KBM-7 (cell line): ENCODE results near the gene BCL2L1.

ENCODE experiments used
- DNase-seq: peaks from one replicate; pipeline ENCODE4 v3.0.0-alpha.2; 2015
- in situ Hi-C: fragments of 300-500 bp; cut with MboI; formaldehyde crosslinking; loops from 2 replicates; pipeline ENCODE4 v1.14.3; 2020; ENCODE audit warnings: low sequenced_read_pairs, low pct_unique_long_range_greater_than_20kb, mixed read lengths

Gene BCL2L1

GRCh38 chr20:31738729-31739549, 16.3 kb upstream of the BCL2L1 start, which contains the start of gene TPX2:
Gene TPX2, plus strand, starts transcription at chr20:31739290. Its CDS starts 18,187 bp downstream, at chr20:31757477.
- in situ Hi-C loops: no loop called here
- DNase-seq: peak; percentile 98

- in situ Hi-C loops: no loop called here
Measured at GRCh38 chr20:31731321-31731717, 8.7 kb upstream of the BCL2L1 start.

DNA sequence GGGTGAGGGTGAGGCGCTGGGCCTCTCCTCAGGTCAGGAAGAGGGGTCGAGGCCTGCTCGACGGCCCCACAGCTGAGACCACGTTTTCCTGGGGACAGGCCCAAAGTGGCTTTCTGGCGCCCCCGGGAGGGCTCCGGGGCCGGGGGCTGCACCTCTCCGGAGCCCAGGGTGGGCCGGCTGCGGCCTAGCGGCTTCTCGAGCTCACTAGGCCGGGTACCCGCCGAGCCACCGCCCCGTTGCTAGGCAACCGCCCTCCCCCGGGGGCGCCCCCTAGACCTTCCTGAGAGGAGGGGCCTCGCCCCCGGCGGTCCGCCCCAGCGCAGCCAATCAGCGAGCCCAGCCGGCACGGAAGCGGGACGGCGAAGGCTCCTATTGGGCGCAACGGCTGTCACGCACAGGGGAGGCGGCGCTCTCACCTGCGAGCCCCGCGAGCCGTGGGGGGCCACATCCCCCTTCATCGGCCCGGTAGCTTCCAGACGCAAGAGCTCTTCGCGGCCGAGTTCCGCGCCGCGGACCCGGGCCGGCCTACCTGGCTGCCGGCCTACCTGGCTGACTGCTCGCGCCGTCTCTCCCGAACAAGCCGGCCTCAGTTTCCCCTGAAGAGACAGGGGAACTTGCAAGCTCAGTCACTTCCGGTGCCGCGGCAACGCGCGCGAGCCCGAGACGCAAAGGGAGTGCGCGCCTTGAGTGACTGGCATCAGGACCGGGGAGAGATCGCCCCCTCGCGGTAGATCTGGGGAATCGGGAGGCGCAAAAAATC, 831 bp upstream of the BCL2L1 start:
- DNase-seq: peak; percentile 98
- in situ Hi-C loops: loop anchor here (10.0 kb wide), 1 partner anchor 59 kb away; no protein-coding TSS in a partner anchor

More at GRCh38 chr20:31731321-31731717, 8.7 kb upstream of the BCL2L1 start:
- no peak for DNase-seq

DNA sequence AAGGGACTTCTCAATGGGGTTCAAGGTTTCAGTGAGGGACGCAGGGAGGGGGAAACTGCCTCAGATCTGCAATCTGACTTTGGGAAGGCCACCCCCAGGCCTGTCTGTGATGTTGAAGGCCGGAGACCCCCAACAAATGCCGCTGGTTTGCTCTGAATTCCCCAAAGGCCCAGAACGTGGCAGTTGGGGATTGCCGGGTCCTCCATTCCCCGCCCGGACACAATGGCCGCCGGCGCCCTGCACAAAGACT, 326 bp upstream of the BCL2L1 start:
- no peak for DNase-seq
- in situ Hi-C loops: loop anchor here (10.0 kb wide), 1 partner anchor 58 kb away; no protein-coding TSS in a partner anchor

- in situ Hi-C loops: loop anchor here (10.0 kb wide), 1 partner anchor 57 kb away; no protein-coding TSS in a partner anchor
- no peak for DNase-seq
Measured at GRCh38 chr20:31721408-31722256, 1.0 kb downstream of the BCL2L1 start.

DNA sequence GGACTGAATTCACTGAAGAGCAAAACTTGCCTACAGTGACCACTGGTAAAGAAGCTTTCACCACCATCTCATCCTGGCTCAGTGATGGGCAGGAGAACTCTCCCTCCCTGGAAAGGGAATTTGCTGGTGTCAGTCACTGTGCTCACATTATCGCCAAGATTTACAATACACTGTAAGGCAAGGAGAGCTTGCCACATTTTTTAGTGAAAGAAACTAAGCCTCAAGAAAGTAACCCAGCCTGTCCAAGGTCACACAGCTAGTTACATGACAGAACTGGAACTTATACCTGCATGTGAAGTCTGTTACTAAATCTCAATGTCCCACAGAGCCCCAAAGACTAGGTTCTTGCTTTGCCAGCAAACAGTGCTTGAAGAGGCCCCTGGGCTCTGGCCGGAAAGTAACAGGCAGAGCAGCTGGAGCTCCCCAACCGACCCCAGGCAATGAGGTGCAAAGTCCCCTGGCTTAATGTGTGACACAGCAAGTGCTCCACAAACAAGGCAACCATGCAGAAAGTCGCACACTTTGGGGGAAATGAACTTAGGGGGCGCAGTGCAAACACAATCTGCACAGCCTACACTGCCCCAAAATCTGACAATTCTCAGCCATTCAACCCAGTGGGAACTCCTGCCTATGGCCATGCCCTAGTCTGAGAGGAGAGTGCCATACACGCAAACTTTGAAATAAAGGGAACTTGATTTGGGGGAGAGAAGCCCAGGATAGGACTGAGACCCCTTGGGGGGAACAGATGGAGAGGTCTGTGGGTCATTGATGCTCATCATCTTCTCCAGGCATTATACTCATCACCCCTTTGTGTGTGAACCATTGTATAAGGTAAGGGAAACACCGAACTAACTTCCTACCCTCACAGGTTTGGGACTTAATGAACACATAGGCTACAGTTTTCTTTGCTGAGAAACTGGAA, 1.9 kb downstream of the BCL2L1 start:
- in situ Hi-C loops: loop anchor here (10.0 kb wide), 1 partner anchor 56 kb away; no protein-coding TSS in a partner anchor
- DNase-seq: peak; percentile 16

DNA sequence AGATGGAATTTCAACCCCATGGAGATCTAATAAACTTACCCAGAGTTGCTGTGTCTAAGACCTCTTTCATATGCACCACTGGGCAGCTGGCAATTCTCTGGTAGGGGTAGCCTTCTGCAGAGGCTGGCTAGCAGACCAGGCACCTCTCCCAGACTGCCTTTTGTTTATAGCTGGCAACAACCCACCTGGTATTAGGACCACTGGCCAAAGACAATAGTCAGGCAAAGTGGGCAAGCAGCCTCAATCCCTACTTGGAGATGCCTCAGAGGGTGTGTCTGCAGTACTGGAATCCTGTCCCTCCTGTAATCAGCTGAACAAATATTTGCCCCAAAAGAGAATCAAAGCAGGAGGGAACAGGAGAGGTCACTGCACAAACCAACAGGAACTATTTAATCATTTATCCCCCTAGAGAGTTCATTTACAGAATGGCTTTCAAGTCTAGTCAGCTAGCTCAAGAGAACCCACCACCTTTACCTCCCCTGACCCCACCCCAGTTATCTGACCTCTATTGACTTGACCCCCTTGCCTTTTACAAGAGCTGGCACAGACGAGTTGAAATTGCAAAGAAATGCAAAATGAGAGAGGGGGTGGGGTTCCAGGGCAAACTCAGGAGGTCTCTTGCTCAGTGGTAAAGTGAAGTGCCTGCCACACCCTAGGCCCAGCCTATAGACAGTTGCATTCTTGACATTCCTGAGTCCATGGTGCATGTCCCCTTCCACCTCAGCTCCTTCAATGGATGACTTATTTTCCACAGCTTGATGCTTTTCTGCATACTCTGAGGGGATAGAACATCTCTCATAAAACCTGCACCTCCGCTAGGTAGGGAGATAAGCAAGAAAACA, 2.8 kb downstream of the BCL2L1 start:
- DNase-seq: no peak
- in situ Hi-C loops: loop anchor here (10.0 kb wide), 1 partner anchor 55 kb away; no protein-coding TSS in a partner anchor

- in situ Hi-C loops: no loop called here
- peak; percentile 62 for DNase-seq
Measured at GRCh38 chr20:31718952-31719643, 3.6 kb downstream of the BCL2L1 start.

GRCh38 chr20:31717478-31718201, 5.0 kb downstream of the BCL2L1 start:
- no peak for DNase-seq
- in situ Hi-C loops: no loop called here

- no peak for DNase-seq
- in situ Hi-C loops: no loop called here
Measured at GRCh38 chr20:31716818-31717477, 5.7 kb downstream of the BCL2L1 start.

GRCh38 chr20:31716351-31716750, 6.3 kb downstream of the BCL2L1 start:
- DNase-seq: no peak
- in situ Hi-C loops: no loop called here

DNA sequence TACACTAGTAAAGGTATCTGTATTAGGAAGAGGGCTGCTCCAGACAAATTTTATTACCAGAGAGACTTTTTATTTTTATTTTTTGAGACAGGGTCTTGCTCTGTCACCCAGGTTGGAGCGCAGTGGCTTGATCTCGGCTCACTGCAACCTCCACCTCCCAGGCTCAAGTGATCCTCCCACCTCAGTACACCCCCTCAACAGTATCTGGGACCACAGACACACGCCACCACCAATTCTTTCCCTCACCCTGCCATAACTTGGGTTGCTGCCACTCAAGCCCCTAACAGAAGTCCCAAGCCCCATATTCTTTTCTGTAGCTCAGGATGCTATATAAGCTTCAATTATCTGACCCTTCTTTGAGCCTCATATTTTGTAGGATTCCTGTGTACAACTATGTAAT, 6.9 kb downstream of the BCL2L1 start:
- DNase-seq: no peak
- in situ Hi-C loops: no loop called here

DNA sequence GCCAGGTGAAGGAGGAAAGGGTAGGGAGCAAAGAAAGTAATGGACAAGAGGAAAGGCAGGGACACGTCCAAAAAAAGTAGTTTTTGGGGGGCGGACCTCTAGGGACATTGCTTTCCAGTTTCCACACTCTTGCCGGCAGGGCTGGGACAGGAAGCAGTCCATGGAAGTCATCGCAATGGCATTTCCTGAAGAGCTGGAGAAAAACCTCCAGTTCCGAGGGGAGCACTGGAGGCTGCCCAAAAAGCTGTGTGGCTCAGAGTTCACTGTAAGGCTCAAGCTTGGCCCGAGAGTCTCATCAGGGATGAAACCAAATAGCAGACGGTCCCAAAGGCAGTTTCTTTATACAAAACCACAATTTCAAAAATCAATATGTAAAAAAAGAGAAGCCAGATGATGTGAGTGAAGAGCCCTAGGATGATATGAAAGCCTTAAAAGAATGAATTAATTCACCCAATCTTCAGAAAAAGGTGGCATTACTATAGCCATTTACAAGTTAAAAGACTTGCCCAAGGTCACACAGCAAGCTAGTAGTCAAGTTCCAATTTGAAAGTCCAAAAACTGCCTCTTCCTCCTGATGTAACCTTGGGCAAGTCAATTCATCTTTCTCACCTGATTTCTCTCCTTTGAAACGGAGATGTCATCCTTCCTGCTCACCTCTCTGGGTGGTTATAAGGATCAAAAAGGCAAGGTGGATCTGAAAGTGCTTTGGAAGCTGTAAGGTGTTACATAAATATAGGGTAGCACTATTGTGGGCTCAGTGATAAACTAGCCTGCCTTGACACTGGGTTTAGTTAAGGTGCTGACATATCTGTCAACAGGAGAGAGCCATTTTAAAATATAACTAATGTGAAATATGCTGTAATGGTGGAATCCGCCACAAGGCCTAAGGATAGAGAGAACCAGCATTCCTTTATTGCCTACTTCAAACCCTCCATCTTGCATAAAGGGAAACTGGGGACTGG, 9.1 kb downstream of the BCL2L1 start:
- in situ Hi-C loops: no loop called here
- DNase-seq: no peak

DNA sequence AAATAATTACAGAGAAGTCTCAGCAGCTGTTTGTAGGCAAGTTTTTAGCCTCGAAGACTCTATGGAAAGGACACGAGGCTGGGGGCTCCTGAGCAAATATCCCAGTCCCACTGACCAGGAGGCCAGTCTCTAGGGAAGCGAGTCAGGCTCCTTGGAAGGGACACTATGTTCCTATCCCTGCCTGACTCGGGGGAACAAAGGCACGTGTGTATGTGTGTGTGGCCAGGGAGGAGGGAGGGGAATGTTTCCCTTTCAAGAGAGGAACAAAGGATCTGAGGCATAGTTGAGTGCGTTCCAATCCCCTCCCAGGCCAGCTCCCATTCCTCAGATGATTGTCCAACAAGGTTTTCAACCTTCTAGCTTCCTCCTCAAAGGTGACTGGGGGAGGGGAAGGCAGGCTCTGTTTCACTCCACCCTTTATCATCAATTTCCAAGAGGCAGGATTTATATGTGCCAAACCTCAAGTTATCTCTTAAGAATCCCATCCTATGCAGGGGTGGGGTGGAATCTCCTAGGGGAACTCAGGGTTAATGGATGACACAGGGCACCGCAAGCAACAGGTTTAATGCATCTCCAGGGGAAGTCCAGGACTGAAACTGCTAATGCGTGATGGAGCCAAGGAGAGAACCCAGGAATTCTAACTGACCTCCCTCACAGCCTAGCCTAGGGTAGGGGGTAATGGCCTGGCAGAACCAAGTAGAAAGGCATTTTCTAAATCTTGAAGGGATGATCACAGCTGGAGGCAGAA, 9.9 kb downstream of the BCL2L1 start:
- no peak for DNase-seq
- in situ Hi-C loops: no loop called here
